Measurements from ENCODE around the gene MORC4.

The MORC4 gene

DNA sequence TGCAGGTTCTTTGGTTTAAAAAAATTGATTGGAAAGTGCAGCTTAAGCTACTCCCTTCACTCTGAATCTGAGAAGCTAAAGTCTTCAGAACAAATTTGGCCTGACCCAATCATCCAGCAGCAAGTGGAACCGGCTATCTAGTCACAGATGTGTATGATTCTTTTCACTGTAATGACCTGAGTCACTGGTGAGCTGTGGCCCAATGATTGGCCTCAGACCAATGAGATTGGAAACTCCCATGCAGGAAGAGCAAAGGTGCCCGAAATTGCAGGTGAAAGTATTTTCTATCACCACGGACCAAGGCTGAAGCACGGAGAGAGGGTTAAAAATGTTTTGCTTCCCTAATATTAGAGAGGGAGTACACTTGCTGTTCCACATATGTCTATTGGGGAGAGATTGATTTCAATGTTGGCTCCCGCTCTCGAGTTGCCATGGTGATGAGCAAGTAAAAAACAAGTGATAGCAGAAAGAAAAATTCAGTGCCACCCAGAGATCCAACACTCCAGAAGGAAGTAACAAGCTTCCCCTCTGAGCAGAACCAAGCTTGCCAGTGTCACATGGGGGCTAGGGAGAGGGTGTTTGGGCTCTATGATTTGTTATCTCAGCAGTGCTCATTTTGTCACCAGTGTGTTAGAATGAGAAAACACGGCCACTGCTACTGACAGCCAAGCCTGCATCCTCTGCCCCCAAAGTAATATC, 108.1 kb downstream of the MORC4 start:
- no peaks in the 10 kb centered on the region for H3K36me3 ChIP-seq (ENCODE audit: control insufficient read depth, insufficient read depth, low read length)
- no peaks in the 10 kb centered on the region for H3K4me1 ChIP-seq (ENCODE audit: control insufficient read depth, low read depth, low read length)

More for the DNA sequence above, 108.1 kb downstream of the MORC4 start:
- no peak overlapping the region for H3K56ac ChIP-seq (ENCODE audit: low read length)
- H3K4me2 ChIP-seq (ENCODE audit: low read length): no peak overlapping the region
- no peaks in the 10 kb centered on the region for H3K79me2 ChIP-seq (ENCODE audit: control insufficient read depth, insufficient read depth, low read length)
- no CpG with 5 or more reads among the region's 7 CpGs for WGBS (ENCODE audit: extremely low coverage, insufficient coverage, low lambda C conversion rate)
- H2BK5ac ChIP-seq (ENCODE audit: low read length): no peak overlapping the region
- H4K5ac ChIP-seq (ENCODE audit: low read length): no peak overlapping the region
- H2BK15ac ChIP-seq (replicated peaks; ENCODE audit: low read depth): no peak overlapping the region
- H3K27ac ChIP-seq (ENCODE audit: low read depth, low read length): no peak overlapping the region
- H2BK120ac ChIP-seq (ENCODE audit: low read depth, low read length): no peak overlapping the region
- H3K18ac ChIP-seq (ENCODE audit: low read length): no peak overlapping the region
- no peak overlapping the region for H3K9ac ChIP-seq (ENCODE audit: low read length)
- no peak overlapping the region for H3K4ac ChIP-seq (ENCODE audit: low read depth, low read length)
- DNase-seq: peak; percentile 1
- no peak overlapping the region for H3K4me3 ChIP-seq (ENCODE audit: low read length)
- no peak overlapping the region for H3K23ac ChIP-seq (ENCODE audit: low read length)
- H4K8ac ChIP-seq (ENCODE audit: low read depth, low read length): no peak overlapping the region
- H3K79me1 ChIP-seq (ENCODE audit: low read length): no peaks in the 10 kb centered on the region
- no peak overlapping the region for H2AK5ac ChIP-seq (ENCODE audit: low read length)
- H3K27me3 ChIP-seq (ENCODE audit: insufficient read depth, low read length, poor library complexity): no peaks in the 10 kb centered on the region

All from mesendoderm (in vitro differentiated cells).